T-helper 1 cell treated with Interleukin-12 subunit alpha and Interleukin-12 subunit beta and Interleukin-4 antibody, amounts not matched to agents 30 μg/mL and 1 μg/mL, for 36 hours (primary cell): ENCODE measurements around the gene RNF175.

ENCODE experiments used
- H3K27ac Mint-ChIP-seq: one replicate; pipeline ENCODE4 v1.8.0; 2021; ENCODE audit warnings: mild to moderate bottlenecking, mixed read lengths
- H3K27me3 Mint-ChIP-seq: one replicate; pipeline ENCODE4 v1.8.0; 2021; ENCODE audit warnings: low read depth, mixed read lengths
- H3K36me3 Mint-ChIP-seq: one replicate; pipeline ENCODE4 v1.8.0; 2021; ENCODE audit warnings: low read depth, mixed read lengths
- H3K4me1 Mint-ChIP-seq: one replicate; pipeline ENCODE4 v1.8.0; 2021; ENCODE audit warnings: low read depth, mixed read lengths
- H3K4me3 Mint-ChIP-seq: one replicate; pipeline ENCODE4 v1.8.0; 2021; ENCODE audit warnings: mild to moderate bottlenecking, moderate library complexity, mixed read lengths
- H3K9me3 Mint-ChIP-seq: one replicate; pipeline ENCODE4 v1.8.0; 2021; ENCODE audit warnings: mixed read lengths

Gene RNF175

DNA sequence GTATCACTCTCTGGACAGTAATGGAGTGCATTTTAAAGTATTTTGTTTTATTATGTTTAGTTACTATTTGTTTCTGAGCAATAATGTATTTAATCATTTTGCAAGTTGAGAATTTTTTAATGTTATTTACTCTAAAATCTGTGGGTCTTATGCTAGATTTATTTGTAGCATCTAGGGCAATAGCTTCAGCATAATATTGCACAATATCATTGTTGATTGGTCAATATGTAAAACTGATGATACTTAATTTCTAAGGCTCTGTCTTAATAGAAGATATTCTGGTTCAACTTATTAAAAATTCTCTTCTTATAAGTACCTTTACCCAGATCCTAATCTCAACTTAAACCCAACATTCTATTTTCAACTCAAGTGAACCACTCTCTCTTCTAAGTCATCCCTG lies 17.6 kb upstream of the RNF175 start:
- Mint-ChIP-seq H3K4me3 (no peak overlapping the region), H3K36me3 (no peaks in the 10 kb centered on the region), H3K9me3 (peaks cover 5% of the 10 kb centered on the region), H3K27me3 (peaks cover 47% of the 10 kb centered on the region), H3K4me1 (no peaks in the 10 kb centered on the region), H3K27ac (no peak overlapping the region)

- Mint-ChIP-seq H3K4me3 (no peak overlapping the region), H3K36me3 (no peaks in the 10 kb centered on the region), H3K4me1 (no peaks in the 10 kb centered on the region)
These were observed 16.8 kb upstream of the RNF175 start for GRCh38 chr4:153776601-153777000.

GRCh38 chr4:153773236-153773690 lies 13.4 kb upstream of the RNF175 start:
- H3K36me3 Mint-ChIP-seq: no peaks in the 10 kb centered on the region
- peaks cover 1% of the 10 kb centered on the region for H3K9me3 Mint-ChIP-seq
- no peak overlapping the region for H3K27ac Mint-ChIP-seq
- no peaks in the 10 kb centered on the region for H3K4me1 Mint-ChIP-seq
- no peak overlapping the region for H3K4me3 Mint-ChIP-seq
- peaks cover 45% of the 10 kb centered on the region for H3K27me3 Mint-ChIP-seq

More at GRCh38 chr4:153776601-153777000, 16.8 kb upstream of the RNF175 start:
- peaks cover 5% of the 10 kb centered on the region for H3K9me3 Mint-ChIP-seq
- no peak overlapping the region for H3K27ac Mint-ChIP-seq
- peaks cover 45% of the 10 kb centered on the region for H3K27me3 Mint-ChIP-seq

GRCh38 chr4:153771046-153771445 lies 11.2 kb upstream of the RNF175 start:
- H3K27ac Mint-ChIP-seq: no peak overlapping the region
- no peaks in the 10 kb centered on the region for H3K4me1 Mint-ChIP-seq
- no peaks in the 10 kb centered on the region for H3K9me3 Mint-ChIP-seq
- peaks cover 36% of the 10 kb centered on the region for H3K27me3 Mint-ChIP-seq
- H3K4me3 Mint-ChIP-seq: no peak overlapping the region
- no peaks in the 10 kb centered on the region for H3K36me3 Mint-ChIP-seq

- Mint-ChIP-seq H3K27me3 (peaks cover 31% of the 10 kb centered on the region), H3K27ac (no peak overlapping the region), H3K9me3 (no peaks in the 10 kb centered on the region), H3K4me3 (no peak overlapping the region), H3K36me3 (no peaks in the 10 kb centered on the region), H3K4me1 (peaks cover 1% of the 10 kb centered on the region)
These were observed 6.9 kb upstream of the RNF175 start for GRCh38 chr4:153766758-153767157.

- Mint-ChIP-seq H3K27ac (no peak overlapping the region), H3K27me3 (peaks cover 33% of the 10 kb centered on the region), H3K36me3 (no peaks in the 10 kb centered on the region), H3K4me1 (peaks cover 1% of the 10 kb centered on the region), H3K9me3 (no peaks in the 10 kb centered on the region), H3K4me3 (no peak overlapping the region)
These were observed 6.1 kb upstream of the RNF175 start for GRCh38 chr4:153765894-153766293.

DNA sequence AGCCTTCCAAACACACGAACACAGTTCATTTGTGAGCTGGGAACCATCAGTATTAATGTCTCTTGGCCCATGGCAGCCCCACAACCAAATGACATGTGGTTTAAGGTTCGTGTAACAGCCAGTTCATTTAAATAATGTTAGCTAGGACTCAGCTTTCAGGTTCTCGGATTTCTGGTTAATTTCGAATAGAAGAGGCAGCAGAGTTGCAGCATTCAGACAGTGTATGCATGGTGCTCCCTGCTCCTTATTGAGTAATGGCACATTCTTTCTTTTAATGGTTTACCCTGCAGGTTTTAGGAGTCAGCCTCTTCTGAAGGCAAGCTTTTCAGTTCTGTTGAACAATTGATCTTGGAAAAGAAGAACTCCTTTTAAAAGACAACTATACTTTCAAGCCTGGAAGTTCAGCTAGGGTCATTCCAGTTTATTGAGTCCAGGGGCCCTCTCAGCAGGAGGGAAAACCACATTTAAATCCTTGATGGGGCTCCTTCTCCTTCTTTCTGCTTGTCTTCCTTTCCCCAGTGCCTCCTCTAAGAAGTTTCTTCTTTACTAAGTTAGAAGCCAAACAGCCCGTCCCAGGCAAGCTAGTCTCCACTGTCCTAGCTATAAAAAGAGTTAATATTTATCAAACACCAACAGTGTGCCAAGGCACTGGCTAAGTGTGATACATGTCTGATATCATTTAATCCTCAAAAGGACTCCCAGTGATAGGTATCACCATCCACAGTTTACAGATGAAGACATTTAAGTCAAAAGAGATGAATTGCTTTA lies 5.0 kb upstream of the RNF175 start:
- H3K27me3 Mint-ChIP-seq: peaks cover 29% of the 10 kb centered on the region
- H3K9me3 Mint-ChIP-seq: no peaks in the 10 kb centered on the region
- H3K36me3 Mint-ChIP-seq: no peaks in the 10 kb centered on the region
- H3K27ac Mint-ChIP-seq: no peak overlapping the region
- H3K4me1 Mint-ChIP-seq: peaks cover 1% of the 10 kb centered on the region
- no peak overlapping the region for H3K4me3 Mint-ChIP-seq

DNA sequence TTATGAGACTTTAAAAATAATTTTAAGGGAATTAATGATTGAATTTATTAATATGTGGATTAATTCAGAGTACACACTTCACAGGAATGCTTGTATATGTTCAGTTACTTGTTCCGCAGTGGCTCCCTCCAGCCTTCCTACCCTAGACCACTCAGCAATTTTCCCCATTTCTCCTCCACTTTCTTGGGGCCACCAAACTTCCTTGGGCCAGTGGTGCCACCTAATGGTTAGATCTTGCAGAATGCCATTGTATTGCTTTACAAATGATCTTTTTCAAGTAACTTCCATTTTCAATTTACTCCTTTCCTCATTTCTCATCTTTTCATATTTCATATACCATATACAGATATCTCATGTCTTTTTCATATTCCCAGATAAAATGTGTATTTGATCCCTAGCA lies 3.6 kb upstream of the RNF175 start:
- no peaks in the 10 kb centered on the region for H3K9me3 Mint-ChIP-seq
- H3K4me3 Mint-ChIP-seq: no peak overlapping the region
- peaks cover 2% of the 10 kb centered on the region for H3K36me3 Mint-ChIP-seq
- no peak overlapping the region for H3K27ac Mint-ChIP-seq
- peaks cover 5% of the 10 kb centered on the region for H3K4me1 Mint-ChIP-seq
- peaks cover 37% of the 10 kb centered on the region for H3K27me3 Mint-ChIP-seq

DNA sequence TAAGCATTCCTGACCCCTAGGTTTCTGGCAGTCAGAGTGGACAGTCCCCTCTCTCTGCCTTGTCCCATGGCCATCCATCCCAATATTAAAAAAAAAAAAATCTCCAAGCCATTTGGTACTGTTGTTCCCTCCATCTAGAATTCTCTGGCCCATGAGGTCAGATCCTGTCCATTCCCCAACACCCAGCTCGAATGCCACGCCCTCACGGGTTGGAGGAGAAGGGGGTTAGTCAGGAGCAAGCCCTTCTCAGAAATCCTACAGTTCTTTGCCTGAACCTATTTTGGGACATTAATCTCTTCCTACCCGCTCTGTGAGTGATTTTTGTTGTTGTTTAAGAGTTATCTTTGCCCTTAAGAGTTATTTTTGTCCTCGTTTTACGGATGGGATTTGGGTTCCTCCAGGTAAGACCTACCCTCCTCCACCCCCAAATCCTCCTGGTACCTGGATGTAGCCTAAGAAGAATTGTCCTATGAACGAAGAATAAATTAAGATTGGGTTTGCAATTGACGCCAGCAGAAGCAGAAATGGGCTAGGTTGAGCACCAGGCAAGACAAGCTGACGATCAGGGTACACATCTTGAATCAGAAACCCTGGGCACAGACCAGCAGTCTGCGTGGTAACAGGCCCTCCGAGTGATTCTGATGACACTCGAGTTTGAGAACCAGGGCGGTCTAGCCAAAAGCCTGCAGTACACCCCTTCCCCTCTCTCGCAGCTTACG lies 977 bp downstream of the RNF175 start:
- Mint-ChIP-seq H3K4me1 (peaks cover 5% of the 10 kb centered on the region), H3K27me3 (peaks cover 63% of the 10 kb centered on the region), H3K27ac (no peak overlapping the region), H3K36me3 (peaks cover 2% of the 10 kb centered on the region), H3K9me3 (no peaks in the 10 kb centered on the region), H3K4me3 (peak overlapping the region; percentile 13)

DNA sequence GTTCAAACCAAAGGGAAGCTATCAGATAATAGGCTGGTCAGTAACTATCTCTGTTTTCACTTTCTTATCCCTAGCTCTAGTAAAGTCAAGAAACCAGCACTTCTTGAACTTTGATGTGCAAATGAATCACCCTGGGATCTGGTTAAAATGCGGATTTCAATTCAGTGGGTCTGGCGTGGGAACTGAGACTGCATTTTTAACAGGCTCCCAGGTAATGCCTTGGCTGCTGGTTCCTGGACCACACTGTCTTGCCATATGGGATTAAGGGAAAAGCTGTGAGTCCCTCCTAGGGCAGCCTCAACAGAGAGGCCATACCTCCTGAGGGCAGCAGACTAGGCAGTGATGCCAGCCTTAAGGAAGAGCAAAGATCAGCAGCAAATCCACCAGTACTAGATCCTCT lies 1.7 kb downstream of the RNF175 start:
- peaks cover 2% of the 10 kb centered on the region for H3K36me3 Mint-ChIP-seq
- no peak overlapping the region for H3K27ac Mint-ChIP-seq
- H3K9me3 Mint-ChIP-seq: no peaks in the 10 kb centered on the region
- H3K4me1 Mint-ChIP-seq: peaks cover 4% of the 10 kb centered on the region
- peaks cover 57% of the 10 kb centered on the region for H3K27me3 Mint-ChIP-seq
- H3K4me3 Mint-ChIP-seq: no peak overlapping the region

DNA sequence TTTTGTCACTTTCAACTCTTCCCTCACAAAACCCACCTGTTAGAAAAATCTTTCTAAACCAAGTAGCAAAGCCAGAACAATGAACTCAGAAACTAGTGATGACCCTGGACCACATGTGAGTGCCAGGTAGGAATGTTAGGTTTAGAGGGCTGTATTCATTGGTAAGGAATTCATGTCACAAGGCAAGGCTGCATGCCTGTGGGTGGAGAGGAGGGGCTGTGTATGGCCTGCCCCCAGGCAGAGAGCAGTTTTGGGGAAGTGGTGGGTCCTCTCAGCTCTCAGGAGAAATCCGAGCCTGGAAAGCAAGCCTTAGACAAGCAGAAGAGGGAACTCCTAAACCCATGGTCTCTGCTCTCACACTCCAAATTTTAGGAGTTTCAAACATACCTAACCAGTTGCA lies 2.4 kb downstream of the RNF175 start:
- Mint-ChIP-seq H3K27me3 (peaks cover 52% of the 10 kb centered on the region), H3K27ac (no peak overlapping the region), H3K36me3 (peaks cover 2% of the 10 kb centered on the region), H3K4me1 (peaks cover 4% of the 10 kb centered on the region), H3K4me3 (no peak overlapping the region), H3K9me3 (no peaks in the 10 kb centered on the region)

GRCh38 chr4:153755186-153755585 lies 4.6 kb downstream of the RNF175 start:
- Mint-ChIP-seq H3K27ac (no peak overlapping the region), H3K36me3 (peaks cover 2% of the 10 kb centered on the region), H3K9me3 (no peaks in the 10 kb centered on the region), H3K4me1 (peaks cover 4% of the 10 kb centered on the region), H3K4me3 (no peak overlapping the region), H3K27me3 (peaks cover 44% of the 10 kb centered on the region)

DNA sequence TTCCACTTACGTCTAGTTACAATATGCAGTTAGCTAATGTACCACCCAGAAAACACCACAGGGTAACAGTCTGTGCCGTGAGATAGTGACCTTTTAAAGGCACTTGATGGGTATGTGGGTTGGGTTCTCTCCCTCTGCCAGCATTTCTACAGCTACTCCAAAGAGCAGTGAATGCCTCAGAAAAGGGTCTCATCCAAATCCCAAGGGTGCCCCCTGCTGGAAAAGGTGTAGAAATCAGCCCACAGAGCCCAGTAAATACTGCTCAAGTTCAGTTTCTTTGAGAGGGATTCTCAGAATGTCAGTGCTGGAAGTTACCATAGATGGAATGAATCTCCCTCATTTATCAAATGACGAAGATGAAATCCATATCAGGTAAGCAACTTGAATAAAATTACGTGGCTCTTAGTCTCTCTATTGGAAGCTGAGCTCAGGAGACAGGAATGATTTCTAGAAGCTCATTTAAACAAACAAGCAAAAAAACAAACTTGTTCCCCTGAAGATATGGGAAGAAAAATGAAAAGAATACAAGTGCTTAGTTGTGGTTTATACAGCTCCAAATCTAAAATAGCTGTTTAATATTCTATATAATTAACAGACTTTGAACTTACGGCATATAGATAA lies 9.5 kb downstream of the RNF175 start:
- Mint-ChIP-seq H3K27me3 (peaks cover 19% of the 10 kb centered on the region), H3K4me3 (no peak overlapping the region), H3K4me1 (peaks cover 3% of the 10 kb centered on the region), H3K9me3 (no peaks in the 10 kb centered on the region), H3K36me3 (no peaks in the 10 kb centered on the region), H3K27ac (no peak overlapping the region)

GRCh38 chr4:153748378-153748777 lies 11.4 kb downstream of the RNF175 start:
- H3K4me1 Mint-ChIP-seq: peaks cover 3% of the 10 kb centered on the region
- H3K36me3 Mint-ChIP-seq: no peaks in the 10 kb centered on the region
- no peak overlapping the region for H3K27ac Mint-ChIP-seq
- peaks cover 15% of the 10 kb centered on the region for H3K27me3 Mint-ChIP-seq
- H3K4me3 Mint-ChIP-seq: no peak overlapping the region
- no peaks in the 10 kb centered on the region for H3K9me3 Mint-ChIP-seq
